DOHH2 (cell line): ENCODE results near the gene RAPH1.

ENCODE experiments used
- EZH2phosphoT487 ChIP-seq: fragments of 200-600 bp; sonication (generic); IDR thresholded peaks from 2 replicates; pipeline ENCODE4 v1.6.1; 2017; ENCODE audit warnings: borderline replicate concordance, mild to moderate bottlenecking, antibody characterized with exemption, low read length, moderate library complexity, mixed read lengths
- TF ChIP-seq, protein P1 (sequence below): fragments of 200-600 bp; sonication (generic); IDR thresholded peaks from one replicate; pipeline ENCODE4 v1.5.1; 2014; ENCODE audit warnings: antibody characterized with exemption, mild to moderate bottlenecking, low read depth, low read length; ENCODE audit not compliant: poor library complexity, severe bottlenecking

GRCh38 chr2:203535078-203535783, at the start of gene RAPH1:
- TF ChIP-seq, protein P1, sequence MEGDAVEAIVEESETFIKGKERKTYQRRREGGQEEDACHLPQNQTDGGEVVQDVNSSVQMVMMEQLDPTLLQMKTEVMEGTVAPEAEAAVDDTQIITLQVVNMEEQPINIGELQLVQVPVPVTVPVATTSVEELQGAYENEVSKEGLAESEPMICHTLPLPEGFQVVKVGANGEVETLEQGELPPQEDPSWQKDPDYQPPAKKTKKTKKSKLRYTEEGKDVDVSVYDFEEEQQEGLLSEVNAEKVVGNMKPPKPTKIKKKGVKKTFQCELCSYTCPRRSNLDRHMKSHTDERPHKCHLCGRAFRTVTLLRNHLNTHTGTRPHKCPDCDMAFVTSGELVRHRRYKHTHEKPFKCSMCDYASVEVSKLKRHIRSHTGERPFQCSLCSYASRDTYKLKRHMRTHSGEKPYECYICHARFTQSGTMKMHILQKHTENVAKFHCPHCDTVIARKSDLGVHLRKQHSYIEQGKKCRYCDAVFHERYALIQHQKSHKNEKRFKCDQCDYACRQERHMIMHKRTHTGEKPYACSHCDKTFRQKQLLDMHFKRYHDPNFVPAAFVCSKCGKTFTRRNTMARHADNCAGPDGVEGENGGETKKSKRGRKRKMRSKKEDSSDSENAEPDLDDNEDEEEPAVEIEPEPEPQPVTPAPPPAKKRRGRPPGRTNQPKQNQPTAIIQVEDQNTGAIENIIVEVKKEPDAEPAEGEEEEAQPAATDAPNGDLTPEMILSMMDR, result no peak
- TF ChIP-seq EZH2phosphoT487, result no peak
